Fibroblast of skin of left quadriceps (primary cell): Measurements from ENCODE around the gene NDOR1.

ENCODE experiments used
- DNase-seq, 2 experiments: peaks; one replicate each; pipeline ENCODE4 v3.0.0-alpha.2; 2013; ENCODE audit warnings: low read depth in 2 of 2

The NDOR1 gene

DNA sequence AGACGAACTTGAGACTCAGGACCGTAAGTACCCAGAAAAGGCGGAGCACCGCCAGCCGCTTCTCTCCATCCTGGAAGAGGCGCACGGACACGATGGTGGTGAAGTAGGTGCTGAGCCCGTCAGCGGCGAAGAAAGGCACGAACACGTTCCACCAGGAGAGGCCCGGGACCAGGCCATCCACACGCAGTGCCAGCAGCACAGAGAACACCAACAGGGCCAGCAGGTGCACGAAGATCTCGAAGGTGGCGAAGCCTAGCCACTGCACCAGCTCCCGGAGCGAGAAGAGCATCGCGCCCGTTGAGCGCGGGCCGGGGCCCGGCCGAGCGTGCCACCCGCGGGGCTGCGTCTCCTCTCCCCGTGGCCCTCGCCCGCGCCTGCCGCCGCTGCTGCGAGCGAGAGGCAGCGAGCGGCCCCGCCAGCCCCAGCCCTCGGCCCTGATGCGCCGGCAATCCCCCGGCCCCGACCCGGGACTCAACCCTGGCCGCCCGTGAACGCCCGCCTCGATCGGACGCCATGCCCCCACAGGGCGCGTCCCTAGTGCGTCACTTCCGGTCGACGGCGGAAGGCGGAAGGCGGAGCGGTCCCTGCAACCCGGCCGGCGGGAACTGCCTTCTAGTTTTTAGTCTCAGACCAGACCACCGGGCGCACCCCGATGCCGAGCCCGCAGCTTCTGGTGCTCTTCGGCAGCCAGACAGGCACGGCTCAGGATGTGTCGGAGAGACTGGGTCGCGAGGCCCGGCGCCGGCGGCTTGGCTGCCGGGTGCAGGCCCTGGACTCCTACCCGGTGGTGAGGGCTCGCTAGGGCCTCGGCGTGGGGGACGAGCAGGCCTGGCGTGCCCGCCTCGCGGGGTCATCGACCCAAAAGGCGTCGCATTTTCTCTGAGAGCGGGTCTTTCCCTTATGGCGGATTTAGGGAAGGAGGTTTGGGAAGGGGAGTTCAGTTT lies at the start of gene NDOR1, which contains the start of gene TMEM203:
NDOR1 (plus strand) TSS at position 575 of the 944 bp plus-strand sequence; CDS start at position 653, 78 bp downstream.
TMEM203 (minus strand) TSS at position 523 of the 944 bp plus-strand sequence; CDS start at position 289, 234 bp downstream.
- peak; percentile 57 to 58 for DNase-seq

DNA sequence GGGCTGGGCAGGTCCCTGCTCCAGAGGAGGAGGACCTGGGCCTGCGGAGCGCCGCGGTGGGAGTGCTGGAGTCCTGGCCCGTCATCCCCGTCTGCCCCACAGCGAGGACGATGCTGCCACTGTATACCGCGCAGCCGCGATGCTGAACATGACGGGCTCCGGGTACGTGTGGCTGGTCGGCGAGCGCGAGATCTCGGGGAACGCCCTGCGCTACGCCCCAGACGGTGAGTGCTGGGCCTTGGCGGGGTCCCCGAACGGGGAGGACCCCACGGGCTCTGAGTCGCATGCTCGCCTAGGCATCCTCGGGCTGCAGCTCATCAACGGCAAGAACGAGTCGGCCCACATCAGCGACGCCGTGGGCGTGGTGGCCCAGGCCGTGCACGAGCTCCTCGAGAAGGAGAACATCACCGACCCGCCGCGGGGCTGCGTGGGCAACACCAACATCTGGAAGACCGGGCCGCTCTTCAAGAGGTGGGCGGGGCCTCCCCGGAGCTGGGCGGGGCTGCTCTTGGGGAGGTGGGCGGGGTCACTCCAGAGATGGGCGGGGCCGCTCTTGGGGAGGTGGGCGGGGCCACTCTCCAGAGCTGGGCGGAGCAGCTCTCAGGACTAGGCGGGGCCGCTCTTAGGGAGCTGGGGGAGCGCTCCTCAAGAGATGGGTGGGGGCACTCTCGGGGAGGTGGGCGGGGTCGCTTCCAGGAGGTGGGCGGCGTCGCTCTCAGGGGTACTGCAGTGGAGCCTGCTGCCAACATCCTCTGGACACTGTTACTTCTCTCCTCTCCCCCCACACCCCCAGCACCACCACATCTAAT lies 48.7 kb upstream of the NDOR1 start:
- DNase-seq, result peak in 1 of 2 experiments; percentile 6

DNA sequence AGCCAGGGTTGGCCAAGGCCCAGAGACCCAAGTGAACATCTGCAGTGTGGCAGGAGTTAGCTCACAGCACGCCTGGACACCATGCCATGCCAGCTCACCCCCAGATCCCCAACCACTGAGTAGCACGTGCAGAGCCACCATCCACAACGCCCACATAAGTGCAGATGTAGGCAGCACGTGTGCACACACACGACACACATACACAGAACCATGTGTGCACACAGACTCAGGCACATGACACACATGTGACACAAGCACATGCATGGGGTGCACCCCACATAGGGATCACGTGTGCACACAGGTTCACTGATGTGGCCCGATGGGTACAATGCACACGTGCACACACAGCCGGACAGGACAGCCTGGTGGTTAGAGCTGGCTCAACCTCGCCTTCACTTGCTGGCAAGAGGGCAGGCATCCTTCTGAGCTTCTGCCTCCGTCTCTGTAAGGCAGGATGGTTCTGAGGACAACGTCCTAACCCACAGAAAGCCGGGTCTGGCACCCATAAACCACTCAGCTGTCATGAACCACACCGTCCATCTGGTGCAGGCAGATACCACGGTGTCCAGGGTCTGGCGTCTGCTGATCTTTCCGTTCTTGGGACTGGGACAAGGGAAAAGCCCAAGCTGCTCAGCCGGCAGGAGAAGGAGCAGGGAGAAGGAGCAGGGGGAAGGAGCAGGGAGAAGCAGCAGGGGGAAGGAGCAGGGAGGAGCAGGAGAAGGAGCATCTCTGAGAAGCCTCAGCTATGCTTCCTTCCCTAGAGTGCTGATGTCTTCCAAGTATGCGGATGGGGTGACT lies 47.7 kb upstream of the NDOR1 start:
- DNase-seq, result no peak

DNA sequence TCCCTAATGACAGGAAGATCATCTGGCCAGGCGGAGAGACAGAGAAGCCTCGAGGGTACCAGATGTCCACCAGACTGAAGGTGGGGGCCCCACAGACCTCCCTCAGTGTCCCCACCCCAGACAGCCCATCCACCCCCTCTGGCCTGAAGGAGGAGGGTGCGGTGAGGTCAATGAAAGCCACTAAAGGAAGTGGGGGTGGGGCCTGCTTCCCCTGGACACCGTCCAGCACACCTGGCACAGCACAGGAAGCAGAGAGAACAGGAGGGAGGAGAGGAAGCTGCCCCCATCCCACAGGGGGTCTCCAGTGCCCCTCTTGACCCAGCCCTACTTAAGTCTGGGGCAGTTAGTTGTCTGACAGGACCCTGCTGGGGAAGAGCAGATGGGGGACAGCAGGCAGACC lies 46.9 kb upstream of the NDOR1 start:
- no peak for DNase-seq

DNA sequence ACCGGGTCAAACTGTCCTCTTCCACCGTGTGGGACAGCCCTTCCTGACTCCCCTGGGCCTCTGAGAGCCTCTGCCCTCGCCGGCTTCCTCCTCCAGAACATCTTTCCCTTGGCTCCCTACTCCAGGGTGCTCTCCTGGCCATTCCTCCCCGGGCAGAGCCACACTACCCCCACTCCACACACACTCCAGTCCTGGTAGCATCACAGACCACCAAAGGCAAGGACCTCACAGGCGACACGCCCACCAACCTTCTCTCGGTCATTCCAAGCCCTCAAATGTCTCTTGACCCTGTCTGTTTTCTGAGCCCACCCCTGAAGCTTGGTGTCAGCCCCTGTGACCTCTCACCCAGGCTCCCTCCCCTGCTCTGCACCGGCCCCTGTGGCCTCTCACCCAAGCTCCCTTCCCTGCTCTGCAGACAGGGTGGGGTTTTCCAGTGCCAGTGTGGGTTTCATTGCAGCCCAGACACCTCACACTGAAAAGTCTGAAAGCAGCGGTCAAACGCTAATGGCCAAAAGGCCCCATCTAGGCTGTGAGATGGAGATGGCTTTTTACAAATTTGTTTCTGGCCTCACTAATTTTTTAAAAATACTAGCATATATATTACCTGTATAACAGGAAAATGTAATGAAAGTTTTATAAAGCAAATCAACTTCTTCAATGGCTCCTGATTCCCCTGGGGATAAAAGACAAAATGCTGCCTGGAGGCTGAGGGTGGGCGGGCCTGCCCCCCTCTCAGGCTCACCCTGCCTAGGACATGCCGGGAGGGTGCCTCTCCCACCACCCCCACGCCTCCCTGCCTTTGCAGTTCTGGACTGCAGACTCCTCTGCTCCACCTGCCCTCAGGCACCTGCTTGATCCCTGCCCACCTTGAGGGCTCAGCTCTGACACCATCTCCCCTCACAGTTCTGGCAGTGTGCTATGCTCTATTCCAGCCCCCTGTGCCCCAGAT lies 46.1 kb upstream of the NDOR1 start:
- DNase-seq, result no peak

DNA sequence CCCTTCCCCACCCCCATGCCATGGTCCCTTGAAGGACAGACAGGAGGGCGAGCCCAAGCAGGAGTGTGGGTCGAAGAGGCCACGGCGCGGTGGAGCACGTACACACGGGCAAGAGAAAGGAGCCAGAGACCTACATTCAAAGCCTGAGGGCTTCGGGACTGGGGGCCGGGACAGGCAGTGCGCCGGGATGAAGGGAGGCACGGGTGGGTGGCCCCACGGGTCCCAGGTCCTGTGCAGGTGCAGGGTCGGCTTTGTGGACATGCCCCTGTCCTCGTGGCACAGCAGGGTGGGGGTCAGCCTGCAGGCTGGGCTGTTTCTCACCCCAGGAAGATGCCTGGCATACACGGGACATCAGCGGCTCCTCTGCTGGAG lies 45.5 kb upstream of the NDOR1 start:
- DNase-seq, result no peak

DNA sequence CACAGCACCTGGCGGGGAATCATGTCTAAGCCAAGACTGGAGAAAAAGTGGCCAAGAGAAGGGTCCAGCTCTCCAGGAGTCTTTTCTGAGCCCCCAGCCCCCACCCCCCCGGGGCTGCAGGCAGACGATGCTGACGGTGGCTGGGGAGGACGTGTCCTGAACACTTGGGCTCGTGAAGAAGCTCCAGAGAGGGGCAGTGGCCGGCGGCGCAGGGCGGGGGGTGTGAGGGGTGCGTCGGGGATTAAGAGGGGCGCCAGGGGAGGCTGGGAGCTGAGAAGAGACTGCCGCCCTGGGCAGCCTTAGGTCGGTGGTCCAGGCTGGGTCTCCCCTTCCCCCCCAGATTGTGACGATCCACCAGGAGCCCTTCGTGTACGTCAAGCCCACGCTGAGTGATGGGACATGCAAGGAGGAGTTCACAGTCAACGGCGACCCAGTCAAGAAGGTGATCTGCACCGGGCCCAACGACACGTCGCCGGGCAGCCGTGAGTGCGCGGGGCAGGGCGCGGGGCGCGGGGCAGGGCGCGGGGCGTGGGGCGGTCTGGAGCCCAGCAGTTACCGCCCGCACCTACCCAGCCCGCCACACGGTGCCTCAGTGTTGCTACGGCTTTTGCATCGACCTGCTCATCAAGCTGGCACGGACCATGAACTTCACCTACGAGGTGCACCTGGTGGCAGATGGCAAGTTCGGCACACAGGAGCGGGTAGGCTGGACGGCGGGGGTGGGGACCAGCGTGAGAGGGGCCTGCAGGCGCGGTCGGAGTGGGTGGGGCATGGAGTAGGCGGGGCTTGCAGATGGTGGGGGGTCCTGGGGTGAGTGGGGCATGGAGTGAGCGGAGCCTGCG lies 44.6 kb upstream of the NDOR1 start:
- DNase-seq, result no peak

DNA sequence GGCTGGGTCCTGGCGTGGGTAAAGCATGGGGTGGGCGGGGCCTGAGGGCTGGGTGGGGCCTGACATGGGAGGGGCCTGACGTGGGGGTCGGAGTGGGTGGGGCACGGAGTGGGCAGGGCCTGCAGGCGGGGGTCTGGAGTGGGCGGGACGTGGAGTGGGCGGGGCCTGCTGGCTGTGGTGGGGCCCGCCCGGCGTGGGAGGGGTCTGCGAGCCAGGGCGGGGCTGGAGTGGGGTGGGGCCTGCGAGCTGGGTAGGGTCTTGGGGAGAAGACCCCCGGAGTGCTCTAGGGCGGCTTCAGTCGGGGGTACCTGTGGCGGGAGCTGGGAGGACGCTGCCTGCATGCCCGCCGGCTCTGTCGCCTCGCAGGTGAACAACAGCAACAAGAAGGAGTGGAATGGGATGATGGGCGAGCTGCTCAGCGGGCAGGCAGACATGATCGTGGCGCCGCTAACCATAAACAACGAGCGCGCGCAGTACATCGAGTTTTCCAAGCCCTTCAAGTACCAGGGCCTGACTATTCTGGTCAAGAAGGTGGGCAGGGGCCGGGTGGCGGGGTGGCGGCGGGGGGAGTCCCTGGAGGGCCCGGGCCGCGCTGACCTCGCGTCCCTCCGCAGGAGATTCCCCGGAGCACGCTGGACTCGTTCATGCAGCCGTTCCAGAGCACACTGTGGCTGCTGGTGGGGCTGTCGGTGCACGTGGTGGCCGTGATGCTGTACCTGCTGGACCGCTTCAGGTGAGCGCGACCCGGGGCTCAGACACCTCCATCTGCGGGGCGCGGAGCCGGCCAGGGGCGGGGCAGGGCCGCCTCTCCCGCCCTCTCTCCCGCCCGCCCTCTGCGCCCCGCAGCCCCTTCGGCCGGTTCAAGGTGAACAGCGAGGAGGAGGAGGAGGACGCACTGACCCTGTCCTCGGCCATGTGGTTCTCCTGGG lies 43.7 kb upstream of the NDOR1 start:
- DNase-seq, result no peak

DNA sequence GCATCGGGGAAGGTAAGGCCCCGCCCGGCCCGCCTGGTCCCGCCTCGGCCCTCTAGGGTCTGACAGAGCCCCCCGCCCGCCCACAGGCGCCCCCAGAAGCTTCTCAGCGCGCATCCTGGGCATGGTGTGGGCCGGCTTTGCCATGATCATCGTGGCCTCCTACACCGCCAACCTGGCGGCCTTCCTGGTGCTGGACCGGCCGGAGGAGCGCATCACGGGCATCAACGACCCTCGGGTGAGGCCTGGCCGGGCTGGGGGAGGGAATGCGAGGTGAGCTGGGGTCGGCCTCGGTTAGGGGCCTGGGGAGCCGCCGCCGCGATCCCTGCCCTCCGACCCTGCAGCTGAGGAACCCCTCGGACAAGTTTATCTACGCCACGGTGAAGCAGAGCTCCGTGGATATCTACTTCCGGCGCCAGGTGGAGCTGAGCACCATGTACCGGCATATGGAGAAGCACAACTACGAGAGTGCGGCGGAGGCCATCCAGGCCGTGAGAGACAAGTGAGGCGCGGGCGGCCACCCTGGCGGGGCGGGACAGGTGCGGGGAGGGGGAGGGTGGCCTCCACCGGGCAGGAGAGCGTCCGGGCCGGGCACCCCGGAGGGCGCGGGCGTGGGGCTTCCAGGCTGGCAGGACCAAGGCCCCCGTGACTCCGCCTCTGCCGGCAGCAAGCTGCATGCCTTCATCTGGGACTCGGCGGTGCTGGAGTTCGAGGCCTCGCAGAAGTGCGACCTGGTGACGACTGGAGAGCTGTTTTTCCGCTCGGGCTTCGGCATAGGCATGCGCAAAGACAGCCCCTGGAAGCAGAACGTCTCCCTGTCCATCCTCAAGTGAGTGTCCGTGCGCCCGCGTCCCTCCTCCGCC lies 42.8 kb upstream of the NDOR1 start:
- DNase-seq, result no peak

DNA sequence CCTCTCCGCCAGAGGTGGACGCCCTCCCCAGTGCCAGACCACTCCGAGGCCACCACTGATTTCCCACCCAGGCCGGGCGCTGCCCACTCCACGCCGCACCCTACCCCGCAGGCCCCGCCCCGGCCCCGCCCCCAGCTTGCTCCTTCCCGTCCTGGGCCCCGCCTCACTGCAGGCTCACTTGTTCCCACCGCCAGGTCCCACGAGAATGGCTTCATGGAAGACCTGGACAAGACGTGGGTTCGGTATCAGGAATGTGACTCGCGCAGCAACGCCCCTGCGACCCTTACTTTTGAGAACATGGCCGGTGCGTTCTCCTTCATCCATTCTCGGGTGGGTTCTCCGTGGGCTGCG lies 42.2 kb upstream of the NDOR1 start:
- no peak for DNase-seq

DNA sequence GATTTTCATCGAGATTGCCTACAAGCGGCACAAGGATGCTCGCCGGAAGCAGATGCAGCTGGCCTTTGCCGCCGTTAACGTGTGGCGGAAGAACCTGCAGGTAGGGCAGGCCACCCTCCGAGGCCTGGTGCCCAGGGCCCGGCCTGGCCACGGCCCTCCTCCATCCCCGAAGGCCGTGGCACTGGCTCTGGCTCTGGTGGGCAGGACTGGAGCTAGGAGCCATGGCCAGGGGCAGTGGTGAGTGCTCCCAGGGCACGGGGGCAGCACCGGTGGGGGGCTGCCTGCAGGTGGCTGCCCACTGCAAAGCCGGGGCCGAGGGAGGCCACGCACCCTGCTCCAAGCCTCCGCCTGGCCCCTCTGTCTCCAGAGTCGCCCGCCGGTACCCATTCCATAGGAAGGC lies 41.7 kb upstream of the NDOR1 start:
- DNase-seq, result no peak

DNA sequence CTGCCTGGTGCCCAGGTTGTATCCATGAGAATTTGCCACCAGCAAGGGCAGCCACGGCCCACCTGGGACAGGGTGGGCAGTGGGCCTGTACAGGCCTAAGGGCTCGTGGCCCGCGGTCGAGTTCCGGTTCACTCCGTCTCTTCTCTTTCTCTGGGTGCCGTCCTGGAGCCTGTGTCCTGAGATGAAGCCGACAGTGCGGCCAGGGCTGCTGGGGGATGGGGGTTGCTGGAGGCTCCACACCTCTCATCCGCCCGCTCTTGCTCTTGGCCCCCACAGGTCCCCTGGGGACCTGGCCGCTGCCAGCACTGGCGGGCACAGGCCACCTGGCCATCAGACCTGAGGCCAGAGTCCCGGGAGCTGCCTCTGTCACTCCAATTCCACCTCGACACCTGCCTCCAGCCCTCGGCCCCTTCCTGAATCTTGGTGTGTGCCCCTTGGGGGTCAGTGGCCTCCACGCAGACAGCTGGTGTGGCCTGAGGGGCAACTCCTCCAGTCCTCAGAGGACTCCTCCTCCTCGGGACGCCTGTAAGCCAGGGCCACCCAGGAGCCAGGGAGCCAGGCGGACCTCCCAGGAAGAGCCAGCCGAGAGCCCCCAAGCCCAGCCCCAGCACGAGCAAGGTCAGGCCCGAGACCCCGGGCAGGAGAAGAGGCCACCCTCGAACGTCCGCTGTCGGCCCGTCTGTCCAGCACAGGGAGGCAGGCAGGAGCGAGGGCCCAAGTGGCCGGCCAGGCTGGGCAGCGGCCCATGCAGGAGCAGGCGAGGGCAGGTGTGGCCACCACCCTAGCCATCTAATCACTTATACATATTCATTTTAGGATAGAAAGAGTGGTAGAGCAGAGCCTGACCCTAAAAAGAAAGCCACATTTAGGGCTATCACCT lies 40.9 kb upstream of the NDOR1 start:
- DNase-seq, result no peak

DNA sequence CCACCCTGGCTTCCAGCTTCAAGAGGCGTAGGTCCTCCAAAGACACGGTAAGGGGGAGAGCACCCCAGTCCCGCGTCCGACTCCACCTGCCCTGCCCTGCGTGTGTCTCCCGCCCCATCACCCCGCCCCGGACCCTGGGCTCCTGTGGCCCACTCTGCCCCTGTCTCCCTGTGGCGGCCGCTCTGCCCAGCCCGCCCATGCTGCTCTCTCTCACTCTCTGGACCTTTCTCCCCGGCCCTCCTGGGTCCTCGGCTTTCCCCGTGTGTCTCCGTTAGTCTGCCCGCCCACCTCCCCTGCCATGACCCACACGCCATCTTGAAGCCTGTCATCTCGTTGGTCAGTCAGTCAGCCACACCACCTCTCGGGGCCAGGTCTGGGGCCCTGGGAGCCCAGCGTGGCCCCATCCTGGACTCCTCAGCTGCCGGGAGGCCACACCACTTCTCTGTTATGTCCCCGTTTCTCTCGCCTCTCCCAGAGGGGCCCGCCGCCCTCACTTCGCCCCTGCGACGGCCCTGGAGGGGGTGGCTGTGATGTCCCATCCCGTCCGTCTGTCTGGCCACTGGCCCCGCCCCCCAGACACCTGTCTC lies 40.2 kb upstream of the NDOR1 start:
- no peak for DNase-seq

DNA sequence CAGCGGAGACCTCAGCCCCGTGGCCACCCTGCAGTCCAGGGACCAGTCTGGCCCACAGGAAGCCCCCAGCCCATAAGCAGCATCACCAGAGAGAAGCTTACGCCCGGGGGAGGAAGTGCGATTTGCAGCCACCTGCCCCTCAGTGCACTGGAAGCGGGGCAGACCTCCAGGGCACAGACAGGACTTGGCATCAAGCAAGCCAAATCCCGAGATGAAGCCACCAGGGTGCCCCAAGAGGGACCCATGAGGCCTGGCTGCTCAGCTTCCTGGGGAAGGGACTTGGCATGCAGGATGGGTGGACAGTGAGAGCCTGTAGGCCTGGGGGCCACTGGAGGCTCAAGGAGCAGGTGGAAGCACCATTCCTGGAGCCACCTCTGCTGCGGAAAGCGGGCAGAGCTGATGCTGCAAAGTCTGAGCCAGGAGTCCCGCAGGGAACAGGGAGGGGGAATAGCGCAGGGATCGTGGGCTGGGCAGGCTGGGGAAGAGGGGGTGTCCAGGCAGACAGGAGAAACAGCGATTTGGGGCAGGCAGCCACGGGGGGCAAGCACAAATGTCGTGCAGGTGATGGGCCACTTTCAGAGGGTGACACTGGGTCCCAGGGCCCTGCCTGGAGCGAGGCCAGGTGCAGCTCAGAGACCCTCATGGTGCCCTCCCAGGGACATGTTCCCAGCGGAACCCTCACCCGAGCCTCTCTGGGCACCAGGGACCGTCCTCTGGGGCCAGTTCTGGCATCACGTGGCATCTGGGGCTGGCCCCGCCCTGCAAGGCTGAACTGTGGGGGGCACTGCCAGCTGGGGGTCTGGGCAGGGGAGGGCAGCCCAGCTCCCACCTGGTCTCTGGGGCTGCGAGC lies 38.9 kb upstream of the NDOR1 start:
- no peak for DNase-seq

DNA sequence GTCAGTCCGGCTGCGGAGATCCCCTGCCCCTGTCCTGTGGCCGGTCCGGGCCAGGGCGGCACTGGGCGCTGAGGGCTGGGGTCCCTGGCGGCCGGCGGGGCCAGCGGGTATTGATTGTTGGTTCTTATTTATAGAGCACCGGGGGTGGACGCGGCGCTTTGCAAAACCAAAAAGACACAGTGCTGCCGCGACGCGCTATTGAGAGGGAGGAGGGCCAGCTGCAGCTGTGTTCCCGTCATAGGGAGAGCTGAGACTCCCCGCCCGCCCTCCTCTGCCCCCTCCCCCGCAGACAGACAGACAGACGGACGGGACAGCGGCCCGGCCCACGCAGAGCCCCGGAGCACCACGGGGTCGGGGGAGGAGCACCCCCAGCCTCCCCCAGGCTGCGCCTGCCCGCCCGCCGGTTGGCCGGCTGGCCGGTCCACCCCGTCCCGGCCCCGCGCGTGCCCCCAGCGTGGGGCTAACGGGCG lies 38.2 kb upstream of the NDOR1 start:
- DNase-seq, result no peak
